ENCODE results near the gene MATCAP1. TPM values are rescaled to one million over a fixed set of nuclear protein-coding genes. Genes with fewer than 3 reads are reported as not detected.
A peak's percentile ranks its signal among the peaks of the same experiment; 100 is the strongest.

MATCAP1 gene
- total and polyA plus RNA-seq, 2 of the 13 experiments (the other 11 are each of a cell fraction or from before 2014, with no cell fraction given) = 11.2 to 24.5 TPM

GRCh38 chr16:67170949-67171649, 12.7 kb downstream of the MATCAP1 start (continued):
- TF ChIP-seq NR2F6 (IDR thresholded peaks at IDR 0.05) = no peak
- TF ChIP-seq NR2F6 (CRISPR knock-in tag; IDR thresholded peaks at IDR 0.05) = peak; percentile 26; the same call in 1 of the 2 replicates
- TF ChIP-seq MED1 (CRISPR knock-in tag; IDR thresholded peaks at IDR 0.05) = peak; percentile 40; the same call in 1 of the 2 replicates
- TF ChIP-seq ZNF788 (CRISPR knock-in tag; IDR thresholded peaks at IDR 0.05; ENCODE audit: borderline replicate concordance) = peak; percentile 32; the same call in 1 of the 2 replicates
- TF ChIP-seq, protein P1, sequence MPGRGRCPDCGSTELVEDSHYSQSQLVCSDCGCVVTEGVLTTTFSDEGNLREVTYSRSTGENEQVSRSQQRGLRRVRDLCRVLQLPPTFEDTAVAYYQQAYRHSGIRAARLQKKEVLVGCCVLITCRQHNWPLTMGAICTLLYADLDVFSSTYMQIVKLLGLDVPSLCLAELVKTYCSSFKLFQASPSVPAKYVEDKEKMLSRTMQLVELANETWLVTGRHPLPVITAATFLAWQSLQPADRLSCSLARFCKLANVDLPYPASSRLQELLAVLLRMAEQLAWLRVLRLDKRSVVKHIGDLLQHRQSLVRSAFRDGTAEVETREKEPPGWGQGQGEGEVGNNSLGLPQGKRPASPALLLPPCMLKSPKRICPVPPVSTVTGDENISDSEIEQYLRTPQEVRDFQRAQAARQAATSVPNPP (CRISPR knock-in tag; IDR thresholded peaks at IDR 0.05) = no peak
- no peak for TF ChIP-seq RAD21 (CRISPR knock-in tag; IDR thresholded peaks at IDR 0.05)
- TF ChIP-seq, protein P2, sequence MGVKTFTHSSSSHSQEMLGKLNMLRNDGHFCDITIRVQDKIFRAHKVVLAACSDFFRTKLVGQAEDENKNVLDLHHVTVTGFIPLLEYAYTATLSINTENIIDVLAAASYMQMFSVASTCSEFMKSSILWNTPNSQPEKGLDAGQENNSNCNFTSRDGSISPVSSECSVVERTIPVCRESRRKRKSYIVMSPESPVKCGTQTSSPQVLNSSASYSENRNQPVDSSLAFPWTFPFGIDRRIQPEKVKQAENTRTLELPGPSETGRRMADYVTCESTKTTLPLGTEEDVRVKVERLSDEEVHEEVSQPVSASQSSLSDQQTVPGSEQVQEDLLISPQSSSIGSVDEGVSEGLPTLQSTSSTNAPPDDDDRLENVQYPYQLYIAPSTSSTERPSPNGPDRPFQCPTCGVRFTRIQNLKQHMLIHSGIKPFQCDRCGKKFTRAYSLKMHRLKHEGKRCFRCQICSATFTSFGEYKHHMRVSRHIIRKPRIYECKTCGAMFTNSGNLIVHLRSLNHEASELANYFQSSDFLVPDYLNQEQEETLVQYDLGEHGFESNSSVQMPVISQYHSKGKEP (CRISPR knock-in tag; IDR thresholded peaks at IDR 0.05) = 0 out of 2 replicates have a peak, but pooled peaks have one; percentile 0
- peak; percentile 17; the same call in 1 of the 2 replicates for TF ChIP-seq ZC3H4 (CRISPR knock-in tag; IDR thresholded peaks at IDR 0.05; ENCODE audit: borderline replicate concordance)
- 0 out of 2 replicates have a peak, but pooled peaks have one; percentile 81 for TF ChIP-seq KLF11 (CRISPR knock-in tag; IDR thresholded peaks at IDR 0.05)
- TF ChIP-seq PRDM15 (CRISPR knock-in tag; IDR thresholded peaks at IDR 0.05) = 0 out of 2 replicates have a peak, but pooled peaks have one; percentile 30
- no peak for TF ChIP-seq ZNF407 (CRISPR knock-in tag; IDR thresholded peaks at IDR 0.05; ENCODE audit: not compliant biosample characterization)
- TF ChIP-seq ZBTB8A (CRISPR knock-in tag; IDR thresholded peaks at IDR 0.05; ENCODE audit: borderline replicate concordance, low read depth) = no peak
- 0 out of 2 replicates have a peak, but pooled peaks have one; percentile 64 for TF ChIP-seq ZNF264 (CRISPR knock-in tag; IDR thresholded peaks at IDR 0.05)
- peak; percentile 77; the same call in 1 of the 2 replicates for TF ChIP-seq ARHGAP35 (CRISPR knock-in tag; IDR thresholded peaks at IDR 0.05; ENCODE audit: borderline replicate concordance)

Measured in HepG2 (cell line).